Measurements from ENCODE around the gene BRAF. TPM values are rescaled to one million over a fixed set of nuclear protein-coding genes. Genes with fewer than 3 reads are reported as not detected.

The BRAF gene
- total RNA-seq, 1 donor from 2014 or later = 26.0 TPM

DNA sequence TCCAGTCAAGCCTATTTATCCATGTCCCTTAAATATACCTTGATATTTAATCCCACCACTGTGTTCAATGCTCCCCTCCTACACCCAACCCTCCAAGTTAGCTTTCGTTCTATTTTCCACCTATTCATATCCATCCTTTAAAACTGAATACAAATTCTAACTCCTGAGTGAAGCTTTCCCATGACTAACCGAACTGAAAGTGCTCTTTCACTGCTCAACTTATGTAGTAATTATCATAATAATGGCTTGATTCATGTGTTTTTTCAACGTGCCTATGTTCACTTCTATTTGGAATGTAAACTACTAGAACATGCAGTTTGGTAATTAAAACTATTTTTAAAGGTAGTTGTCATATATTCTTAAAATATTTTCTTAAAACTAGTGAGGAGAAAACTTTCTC is 170.2 kb downstream of the BRAF start:
- Histone ChIP-seq H3K4me2 (ENCODE audit: low read length) (no peak overlapping the region), H2AFZ (ENCODE audit: low read depth, low read length) (no peak overlapping the region), H3K4me1 (ENCODE audit: insufficient read depth, low read length) (no peaks in the 10 kb centered on the region), H3K36me3 (ENCODE audit: insufficient read depth, low read length) (no peaks in the 10 kb centered on the region), H3K9me3 (ENCODE audit: insufficient read depth, low read depth, low read length) (no peaks in the 10 kb centered on the region), H3K4me3 (ENCODE audit: insufficient read depth, low read depth, low read length) (no peak overlapping the region), H3K9ac (ENCODE audit: low read length) (no peak overlapping the region), H3K79me2 (ENCODE audit: insufficient read depth, low read length) (no peaks in the 10 kb centered on the region), H3K27ac (ENCODE audit: low read depth, low read length) (no peak overlapping the region), H3K27me3 (ENCODE audit: insufficient read depth, low read length) (no peaks in the 10 kb centered on the region), H4K20me1 (ENCODE audit: insufficient read depth, low read length) (no peaks in the 10 kb centered on the region)
- DNase-seq (ENCODE audit: low read depth) (no peak), FAIRE-seq (no peak)
- Mint-ChIP-seq H3K36me3 (ENCODE audit: low read depth, unreplicated experiment) (peaks cover 5% of the 10 kb centered on the region), H3K4me1 (ENCODE audit: low read depth, unreplicated experiment) (no peaks in the 10 kb centered on the region), H3K4me3 (ENCODE audit: unreplicated experiment) (no peak overlapping the region), H3K27ac (ENCODE audit: unreplicated experiment) (no peak overlapping the region), H3K27me3 (ENCODE audit: low read depth, unreplicated experiment) (no peaks in the 10 kb centered on the region), H3K9me3 (ENCODE audit: unreplicated experiment) (peaks cover 1% of the 10 kb centered on the region)
- TF ChIP-seq, protein P1, sequence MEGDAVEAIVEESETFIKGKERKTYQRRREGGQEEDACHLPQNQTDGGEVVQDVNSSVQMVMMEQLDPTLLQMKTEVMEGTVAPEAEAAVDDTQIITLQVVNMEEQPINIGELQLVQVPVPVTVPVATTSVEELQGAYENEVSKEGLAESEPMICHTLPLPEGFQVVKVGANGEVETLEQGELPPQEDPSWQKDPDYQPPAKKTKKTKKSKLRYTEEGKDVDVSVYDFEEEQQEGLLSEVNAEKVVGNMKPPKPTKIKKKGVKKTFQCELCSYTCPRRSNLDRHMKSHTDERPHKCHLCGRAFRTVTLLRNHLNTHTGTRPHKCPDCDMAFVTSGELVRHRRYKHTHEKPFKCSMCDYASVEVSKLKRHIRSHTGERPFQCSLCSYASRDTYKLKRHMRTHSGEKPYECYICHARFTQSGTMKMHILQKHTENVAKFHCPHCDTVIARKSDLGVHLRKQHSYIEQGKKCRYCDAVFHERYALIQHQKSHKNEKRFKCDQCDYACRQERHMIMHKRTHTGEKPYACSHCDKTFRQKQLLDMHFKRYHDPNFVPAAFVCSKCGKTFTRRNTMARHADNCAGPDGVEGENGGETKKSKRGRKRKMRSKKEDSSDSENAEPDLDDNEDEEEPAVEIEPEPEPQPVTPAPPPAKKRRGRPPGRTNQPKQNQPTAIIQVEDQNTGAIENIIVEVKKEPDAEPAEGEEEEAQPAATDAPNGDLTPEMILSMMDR (IDR thresholded peaks at IDR 0.05; ENCODE audit: insufficient read depth, low read depth, low read length) = no peak
- TF ChIP-seq EZH2 (IDR thresholded peaks at IDR 0.05; ENCODE audit: insufficient read depth, low read length) = no peak

DNA sequence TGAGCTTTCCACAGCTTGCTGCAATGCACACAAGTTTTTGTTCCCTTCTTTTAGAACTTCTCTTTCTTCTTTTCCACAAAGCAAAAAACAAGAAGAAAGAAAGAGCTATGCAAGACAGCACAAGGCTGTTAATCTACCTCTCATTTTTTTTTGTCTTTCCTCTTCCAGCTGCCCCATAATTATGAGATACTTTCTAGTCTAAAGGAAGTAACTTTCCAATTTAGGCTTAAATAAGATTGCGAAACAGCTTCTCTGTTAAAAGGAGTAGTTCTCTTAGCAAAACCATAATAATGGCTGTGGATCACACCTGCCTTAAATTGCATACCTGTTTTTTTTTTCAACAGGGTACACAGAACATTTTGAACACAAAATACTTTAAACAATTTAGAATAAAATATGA is 172.2 kb downstream of the BRAF start:
- H4K20me1 ChIP-seq (ENCODE audit: insufficient read depth, low read length) = no peaks in the 10 kb centered on the region
- H3K4me1 ChIP-seq (ENCODE audit: insufficient read depth, low read length) = no peaks in the 10 kb centered on the region
- no peak for TF ChIP-seq EZH2 (IDR thresholded peaks at IDR 0.05; ENCODE audit: insufficient read depth, low read length)
- TF ChIP-seq, protein P1 (IDR thresholded peaks at IDR 0.05; ENCODE audit: insufficient read depth, low read depth, low read length) = no peak
- H3K9me3 Mint-ChIP-seq (ENCODE audit: unreplicated experiment) = no peaks in the 10 kb centered on the region
- H3K27me3 Mint-ChIP-seq (ENCODE audit: low read depth, unreplicated experiment) = no peaks in the 10 kb centered on the region
- H3K27me3 ChIP-seq (ENCODE audit: insufficient read depth, low read length) = no peaks in the 10 kb centered on the region
- H3K36me3 Mint-ChIP-seq (ENCODE audit: low read depth, unreplicated experiment) = peaks cover 4% of the 10 kb centered on the region
- DNase-seq (ENCODE audit: low read depth) (no peak), FAIRE-seq (no peak)
- no peaks in the 10 kb centered on the region for H3K79me2 ChIP-seq (ENCODE audit: insufficient read depth, low read length)
- H2AFZ ChIP-seq (ENCODE audit: low read depth, low read length) = no peak overlapping the region
- H3K4me3 ChIP-seq (ENCODE audit: insufficient read depth, low read depth, low read length) = no peak overlapping the region
- no peak overlapping the region for H3K27ac Mint-ChIP-seq (ENCODE audit: unreplicated experiment)
- H3K4me3 Mint-ChIP-seq (ENCODE audit: unreplicated experiment) = no peak overlapping the region
- H3K9me3 ChIP-seq (ENCODE audit: insufficient read depth, low read depth, low read length) = no peaks in the 10 kb centered on the region
- H3K9ac ChIP-seq (ENCODE audit: low read length) = no peak overlapping the region
- no peak overlapping the region for H3K4me2 ChIP-seq (ENCODE audit: low read length)
- no peaks in the 10 kb centered on the region for H3K4me1 Mint-ChIP-seq (ENCODE audit: low read depth, unreplicated experiment)
- no peak overlapping the region for H3K27ac ChIP-seq (ENCODE audit: low read depth, low read length)
- H3K36me3 ChIP-seq (ENCODE audit: insufficient read depth, low read length) = peaks cover 6% of the 10 kb centered on the region

DNA sequence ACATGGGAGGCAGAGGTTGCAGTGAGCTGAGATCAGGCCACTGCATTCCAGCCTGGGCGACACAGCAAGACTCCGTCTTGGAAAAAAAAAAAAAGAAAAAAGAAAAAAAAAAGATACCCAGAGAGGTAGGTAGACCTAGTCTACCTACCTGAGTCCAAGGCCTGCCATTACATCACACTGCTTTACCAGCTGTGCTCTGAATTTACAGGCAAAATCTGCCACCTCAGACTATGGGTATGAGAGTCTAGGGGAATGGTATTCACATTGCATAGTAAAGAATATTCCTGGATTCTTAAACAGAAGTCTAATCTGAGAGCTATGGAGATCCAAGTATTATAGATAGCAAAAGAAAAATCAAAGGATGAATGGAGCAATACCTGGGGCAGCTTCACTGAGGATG is 178.0 kb downstream of the BRAF start:
- Histone ChIP-seq H3K4me2 (ENCODE audit: low read length) (no peak overlapping the region), H2AFZ (ENCODE audit: low read depth, low read length) (no peak overlapping the region), H3K27ac (ENCODE audit: low read depth, low read length) (no peak overlapping the region), H4K20me1 (ENCODE audit: insufficient read depth, low read length) (no peaks in the 10 kb centered on the region), H3K4me1 (ENCODE audit: insufficient read depth, low read length) (no peaks in the 10 kb centered on the region), H3K27me3 (ENCODE audit: insufficient read depth, low read length) (no peaks in the 10 kb centered on the region), H3K9me3 (ENCODE audit: insufficient read depth, low read depth, low read length) (no peaks in the 10 kb centered on the region), H3K9ac (ENCODE audit: low read length) (no peak overlapping the region), H3K36me3 (ENCODE audit: insufficient read depth, low read length) (peaks cover 9% of the 10 kb centered on the region), H3K4me3 (ENCODE audit: insufficient read depth, low read depth, low read length) (no peak overlapping the region), H3K79me2 (ENCODE audit: insufficient read depth, low read length) (no peaks in the 10 kb centered on the region)
- Mint-ChIP-seq H3K36me3 (ENCODE audit: low read depth, unreplicated experiment) (peaks cover 9% of the 10 kb centered on the region), H3K4me1 (ENCODE audit: low read depth, unreplicated experiment) (no peaks in the 10 kb centered on the region), H3K27ac (ENCODE audit: unreplicated experiment) (no peak overlapping the region), H3K27me3 (ENCODE audit: low read depth, unreplicated experiment) (no peaks in the 10 kb centered on the region), H3K4me3 (ENCODE audit: unreplicated experiment) (no peak overlapping the region), H3K9me3 (ENCODE audit: unreplicated experiment) (no peaks in the 10 kb centered on the region)
- TF ChIP-seq EZH2 (IDR thresholded peaks at IDR 0.05; ENCODE audit: insufficient read depth, low read length) = no peak
- TF ChIP-seq, protein P1 (IDR thresholded peaks at IDR 0.05; ENCODE audit: insufficient read depth, low read depth, low read length) = no peak
- FAIRE-seq (no peak), DNase-seq (ENCODE audit: low read depth) (no peak)

Data from astrocyte (in vitro differentiated cells and primary cell).